ENCODE data around the gene BACH1. TPM values are rescaled to one million over a fixed set of nuclear protein-coding genes. Genes with fewer than 3 reads are reported as not detected.

The BACH1 gene
- total RNA-seq, 1 donor from 2014 or later = 93.1 TPM

- Histone ChIP-seq H3K4me2 (ENCODE audit: low read length) (no peak overlapping the region), H3K4me1 (ENCODE audit: insufficient read depth, low read length) (peaks cover 46% of the 10 kb centered on the region), H4K20me1 (ENCODE audit: insufficient read depth, low read length) (peaks cover 9% of the 10 kb centered on the region), H3K79me2 (ENCODE audit: insufficient read depth, low read length) (peaks cover 89% of the 10 kb centered on the region), H3K4me3 (ENCODE audit: insufficient read depth, low read depth, low read length) (no peak overlapping the region), H3K27ac (ENCODE audit: low read depth, low read length) (peak overlapping the region; percentile 39), H3K9ac (ENCODE audit: low read length) (no peak overlapping the region), H3K36me3 (ENCODE audit: insufficient read depth, low read length) (peaks cover 13% of the 10 kb centered on the region), H3K27me3 (ENCODE audit: insufficient read depth, low read length) (no peaks in the 10 kb centered on the region), H3K9me3 (ENCODE audit: insufficient read depth, low read depth, low read length) (no peaks in the 10 kb centered on the region), H2AFZ (ENCODE audit: low read depth, low read length) (no peak overlapping the region)
- H3K9me3 Mint-ChIP-seq (ENCODE audit: unreplicated experiment) = no peaks in the 10 kb centered on the region
- no peak for TF ChIP-seq CTCF (IDR thresholded peaks at IDR 0.05; ENCODE audit: insufficient read depth, low read depth, low read length)
- TF ChIP-seq EZH2 (IDR thresholded peaks at IDR 0.05; ENCODE audit: insufficient read depth, low read length) = no peak
- H3K4me1 Mint-ChIP-seq (ENCODE audit: low read depth, unreplicated experiment) = peaks cover 43% of the 10 kb centered on the region
- H3K4me3 Mint-ChIP-seq (ENCODE audit: unreplicated experiment) = no peak overlapping the region
- FAIRE-seq (no peak), DNase-seq (ENCODE audit: low read depth) (no peak)
- H3K27me3 Mint-ChIP-seq (ENCODE audit: low read depth, unreplicated experiment) = no peaks in the 10 kb centered on the region
- no peak overlapping the region for H3K27ac Mint-ChIP-seq (ENCODE audit: unreplicated experiment)
- H3K36me3 Mint-ChIP-seq (ENCODE audit: low read depth, unreplicated experiment) = peaks cover 7% of the 10 kb centered on the region
These were observed 41.5 kb downstream of the BACH1 start for GRCh38 chr21:29340228-29340627.

- Histone ChIP-seq H3K36me3 (ENCODE audit: insufficient read depth, low read length) (peaks cover 19% of the 10 kb centered on the region), H3K4me1 (ENCODE audit: insufficient read depth, low read length) (peaks cover 40% of the 10 kb centered on the region), H3K79me2 (ENCODE audit: insufficient read depth, low read length) (peaks cover 89% of the 10 kb centered on the region), H3K9me3 (ENCODE audit: insufficient read depth, low read depth, low read length) (no peaks in the 10 kb centered on the region), H3K4me3 (ENCODE audit: insufficient read depth, low read depth, low read length) (peak overlapping the region; percentile 27), H4K20me1 (ENCODE audit: insufficient read depth, low read length) (no peaks in the 10 kb centered on the region), H2AFZ (ENCODE audit: low read depth, low read length) (no peak overlapping the region), H3K27me3 (ENCODE audit: insufficient read depth, low read length) (no peaks in the 10 kb centered on the region), H3K9ac (ENCODE audit: low read length) (peak overlapping the region; percentile 78), H3K27ac (ENCODE audit: low read depth, low read length) (peak overlapping the region; percentile 95), H3K4me2 (ENCODE audit: low read length) (peak overlapping the region; percentile 62)
- Mint-ChIP-seq H3K27ac (ENCODE audit: unreplicated experiment) (peak overlapping the region; percentile 73), H3K9me3 (ENCODE audit: unreplicated experiment) (no peaks in the 10 kb centered on the region), H3K4me3 (ENCODE audit: unreplicated experiment) (no peak overlapping the region), H3K4me1 (ENCODE audit: low read depth, unreplicated experiment) (peaks cover 45% of the 10 kb centered on the region), H3K36me3 (ENCODE audit: low read depth, unreplicated experiment) (peaks cover 14% of the 10 kb centered on the region), H3K27me3 (ENCODE audit: low read depth, unreplicated experiment) (no peaks in the 10 kb centered on the region)
- TF ChIP-seq EZH2 (IDR thresholded peaks at IDR 0.05; ENCODE audit: insufficient read depth, low read length) = no peak
- no peak for TF ChIP-seq CTCF (IDR thresholded peaks at IDR 0.05; ENCODE audit: insufficient read depth, low read depth, low read length)
- DNase-seq (ENCODE audit: low read depth) (peak; percentile 99), FAIRE-seq (peak; percentile 93)
These were observed 43.7 kb downstream of the BACH1 start for GRCh38 chr21:29342363-29342957.

GRCh38 chr21:29343519-29343918 is 44.8 kb downstream of the BACH1 start:
- peaks cover 19% of the 10 kb centered on the region for H3K36me3 ChIP-seq (ENCODE audit: insufficient read depth, low read length)
- H3K27me3 ChIP-seq (ENCODE audit: insufficient read depth, low read length) = no peaks in the 10 kb centered on the region
- Mint-ChIP-seq H3K4me1 (ENCODE audit: low read depth, unreplicated experiment) (peaks cover 55% of the 10 kb centered on the region), H3K9me3 (ENCODE audit: unreplicated experiment) (no peaks in the 10 kb centered on the region), H3K4me3 (ENCODE audit: unreplicated experiment) (no peak overlapping the region), H3K27me3 (ENCODE audit: low read depth, unreplicated experiment) (no peaks in the 10 kb centered on the region), H3K36me3 (ENCODE audit: low read depth, unreplicated experiment) (peaks cover 14% of the 10 kb centered on the region), H3K27ac (ENCODE audit: unreplicated experiment) (peak overlapping the region; percentile 85)
- no peak overlapping the region for H3K4me3 ChIP-seq (ENCODE audit: insufficient read depth, low read depth, low read length)
- H3K27ac ChIP-seq (ENCODE audit: low read depth, low read length) = peak overlapping the region; percentile 95
- FAIRE-seq (peak; percentile 64), DNase-seq (ENCODE audit: low read depth) (peak; percentile 95)
- H3K4me2 ChIP-seq (ENCODE audit: low read length) = peak overlapping the region; percentile 62
- peak overlapping the region; percentile 78 for H3K9ac ChIP-seq (ENCODE audit: low read length)
- peaks cover 50% of the 10 kb centered on the region for H3K4me1 ChIP-seq (ENCODE audit: insufficient read depth, low read length)
- TF ChIP-seq EZH2 (IDR thresholded peaks at IDR 0.05; ENCODE audit: insufficient read depth, low read length) = no peak
- no peak for TF ChIP-seq CTCF (IDR thresholded peaks at IDR 0.05; ENCODE audit: insufficient read depth, low read depth, low read length)
- no peak overlapping the region for H2AFZ ChIP-seq (ENCODE audit: low read depth, low read length)
- no peaks in the 10 kb centered on the region for H3K9me3 ChIP-seq (ENCODE audit: insufficient read depth, low read depth, low read length)
- peaks cover 88% of the 10 kb centered on the region for H3K79me2 ChIP-seq (ENCODE audit: insufficient read depth, low read length)
- no peaks in the 10 kb centered on the region for H4K20me1 ChIP-seq (ENCODE audit: insufficient read depth, low read length)

Data from astrocyte (in vitro differentiated cells and primary cell).